ENCODE results near the gene BMP15. TPM values are rescaled to one million over a fixed set of nuclear protein-coding genes. Genes with fewer than 3 reads are reported as not detected.

Gene BMP15
- total RNA-seq, 1 experiment from 2014 or later: not detected

DNA sequence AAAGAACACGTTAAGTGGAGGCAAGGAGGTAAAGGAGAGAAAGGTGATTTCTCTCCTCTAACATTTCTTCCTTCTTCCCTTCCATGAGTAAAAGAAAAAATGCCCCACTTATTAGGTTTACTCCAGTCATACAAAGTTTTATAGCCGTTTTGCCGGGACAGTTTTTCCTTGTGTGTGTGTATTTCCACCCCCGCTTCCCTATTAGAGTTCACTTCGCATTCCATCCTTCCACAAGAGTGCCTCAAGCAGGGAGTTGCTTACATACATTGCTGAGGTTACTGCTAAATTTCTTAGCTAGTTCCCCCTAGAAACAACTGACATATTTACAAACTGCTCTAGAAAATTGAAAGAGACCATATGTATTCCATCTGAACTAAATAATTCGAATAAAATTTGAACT is 45.2 kb upstream of the BMP15 start:
- Histone ChIP-seq H3K9me3 (ENCODE audit: control insufficient read depth, low read depth, low read length) (no peaks in the 10 kb centered on the region), H3K14ac (ENCODE audit: insufficient read depth, low read length) (no peak overlapping the region), H2BK12ac (ENCODE audit: insufficient read length, low read depth, low read length) (no peak overlapping the region), H4K20me1 (ENCODE audit: control insufficient read depth, insufficient read depth, insufficient read length) (no peaks in the 10 kb centered on the region), H2BK20ac (ENCODE audit: low read depth, low read length, poor library complexity, severe bottlenecking) (no peak overlapping the region), H3T11ph (ENCODE audit: low read length) (no peak overlapping the region), H3K23me2 (ENCODE audit: insufficient read length, low read depth, low read length, poor library complexity, severe bottlenecking) (no peaks in the 10 kb centered on the region), H2AK5ac (ENCODE audit: insufficient read length, low read length) (no peak overlapping the region), H3K18ac (ENCODE audit: insufficient read length, low read depth, low read length) (no peak overlapping the region), H4K91ac (ENCODE audit: insufficient read length, low read depth, low read length) (no peak overlapping the region), H3K79me1 (ENCODE audit: insufficient read depth, low read depth, low read length, poor library complexity, severe bottlenecking) (no peaks in the 10 kb centered on the region), H2BK5ac (ENCODE audit: insufficient read length, low read length) (no peak overlapping the region), H4K5ac (ENCODE audit: insufficient read length, low read depth, low read length) (no peak overlapping the region), H3K79me2 (ENCODE audit: insufficient read depth, low read length) (no peaks in the 10 kb centered on the region), H3K4me2 (ENCODE audit: insufficient read depth, insufficient read length, low read length) (no peak overlapping the region), H4K8ac (replicated peaks; ENCODE audit: insufficient read length, low read depth, low read length) (no peak overlapping the region), H3K4ac (ENCODE audit: low read depth, low read length) (no peak overlapping the region), H3K4me1 (ENCODE audit: insufficient read depth, low read length) (no peaks in the 10 kb centered on the region), H3K27me3 (ENCODE audit: insufficient read depth, low read length) (no peaks in the 10 kb centered on the region), H3K56ac (ENCODE audit: insufficient read length, low read depth, low read length) (no peak overlapping the region), H2BK15ac (ENCODE audit: low read depth, low read length) (no peak overlapping the region), H2BK120ac (ENCODE audit: low read depth, low read length, poor library complexity, severe bottlenecking) (no peak overlapping the region), H3K9ac (ENCODE audit: extremely low read depth, insufficient read length, low read length) (no peak overlapping the region), H2AFZ (ENCODE audit: low read length) (no peak overlapping the region), H3K23ac (ENCODE audit: insufficient read length, low read depth, low read length) (no peak overlapping the region), H3K27ac (ENCODE audit: insufficient read length, low read depth, low read length) (no peak overlapping the region)
- TF ChIP-seq CTCF (conservative IDR thresholded peaks at IDR 0.05): no peak
- H3K36me3 Mint-ChIP-seq (ENCODE audit: insufficient read depth in 1 of 3, low read depth in 3 of 3): no peaks in the 10 kb centered on the region; a peak in 1 of 7 replicates
- peaks cover 6 to 10% of the 10 kb centered on the region in 2 experiments; a peak in 3 of 4 replicates for H3K4me1 Mint-ChIP-seq
- DNase-seq: no peak
- H3K27ac Mint-ChIP-seq: no peak overlapping the region; a peak in 1 of 7 replicates
- WGBS (ENCODE audit: extremely low coverage, insufficient read length, low lambda C conversion rate): no CpG with 5 or more reads among the region's 6 CpGs
- no peak overlapping the region for H3K4me3 Mint-ChIP-seq
- peaks cover 59 to 63% of the 10 kb centered on the region in 2 experiments for H3K9me3 Mint-ChIP-seq
- H3K27me3 Mint-ChIP-seq (ENCODE audit: low read depth): peaks cover 5% of the 10 kb centered on the region
